ENCODE measurements around the gene ZNF735. TPM values are rescaled to one million over a fixed set of nuclear protein-coding genes. Genes with fewer than 3 reads are reported as not detected.

ZNF735 gene
- total and polyA plus RNA-seq, 10 donors, result not detected

DNA sequence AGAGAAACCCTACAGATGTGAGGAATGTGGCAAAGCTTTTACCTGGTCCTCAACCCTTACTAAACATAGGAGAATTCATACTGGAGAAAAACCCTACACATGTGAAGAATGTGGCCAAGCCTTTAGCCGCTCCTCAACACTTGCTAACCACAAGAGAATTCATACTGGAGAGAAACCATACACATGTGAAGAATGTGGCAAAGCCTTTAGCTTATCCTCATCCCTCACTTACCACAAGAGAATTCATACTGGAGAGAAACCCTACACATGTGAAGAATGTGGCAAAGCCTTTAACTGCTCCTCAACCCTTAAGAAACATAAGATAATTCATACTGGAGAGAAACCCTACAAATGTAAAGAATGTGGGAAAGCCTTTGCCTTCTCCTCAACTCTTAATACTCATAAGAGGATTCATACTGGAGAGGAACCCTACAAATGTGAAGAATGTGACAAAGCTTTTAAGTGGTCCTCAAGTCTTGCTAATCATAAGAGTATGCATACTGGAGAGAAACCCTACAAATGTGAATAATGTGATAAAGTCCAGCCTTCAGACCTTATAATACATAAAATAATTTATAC is 59.4 kb downstream of the ZNF735 start:
- 76 to 89% (median 81%) methylated on average over 1 of the region's 1 CpG for WGBS, 5 donors
- Histone ChIP-seq H3K9me3 (peaks cover 27 to 100% (median 97%) of the 10 kb centered on the region in 8 donors), H3K4me1 (no peaks in the 10 kb centered on the region), H3K27me3 (replicated peaks in 1 of 7) (no peaks in the 10 kb centered on the region), H3K4me3 (no peak overlapping the region), H3K36me3 (no peaks in the 10 kb centered on the region), H3K27ac (no peak overlapping the region)
- no peak for DNase-seq
- intact Hi-C loops (cut with DNase I; ENCODE audit: low total_unique reads), result no loop called here
- TF ChIP-seq POLR2A (IDR thresholded peaks at IDR 0.05) (no peak), POLR2AphosphoS5 (IDR thresholded peaks at IDR 0.05) (no peak)
- TF ChIP-seq, protein P1, sequence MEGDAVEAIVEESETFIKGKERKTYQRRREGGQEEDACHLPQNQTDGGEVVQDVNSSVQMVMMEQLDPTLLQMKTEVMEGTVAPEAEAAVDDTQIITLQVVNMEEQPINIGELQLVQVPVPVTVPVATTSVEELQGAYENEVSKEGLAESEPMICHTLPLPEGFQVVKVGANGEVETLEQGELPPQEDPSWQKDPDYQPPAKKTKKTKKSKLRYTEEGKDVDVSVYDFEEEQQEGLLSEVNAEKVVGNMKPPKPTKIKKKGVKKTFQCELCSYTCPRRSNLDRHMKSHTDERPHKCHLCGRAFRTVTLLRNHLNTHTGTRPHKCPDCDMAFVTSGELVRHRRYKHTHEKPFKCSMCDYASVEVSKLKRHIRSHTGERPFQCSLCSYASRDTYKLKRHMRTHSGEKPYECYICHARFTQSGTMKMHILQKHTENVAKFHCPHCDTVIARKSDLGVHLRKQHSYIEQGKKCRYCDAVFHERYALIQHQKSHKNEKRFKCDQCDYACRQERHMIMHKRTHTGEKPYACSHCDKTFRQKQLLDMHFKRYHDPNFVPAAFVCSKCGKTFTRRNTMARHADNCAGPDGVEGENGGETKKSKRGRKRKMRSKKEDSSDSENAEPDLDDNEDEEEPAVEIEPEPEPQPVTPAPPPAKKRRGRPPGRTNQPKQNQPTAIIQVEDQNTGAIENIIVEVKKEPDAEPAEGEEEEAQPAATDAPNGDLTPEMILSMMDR (IDR thresholded peaks at IDR 0.05 in 8 of 11, conservative IDR thresholded peaks at IDR 0.05 in 3 of 11), result no peak

Other genes with a start within 250 kb of the ZNF735 start
- gene ZNF722, start 208.4 kb upstream of the ZNF735 start, total RNA-seq, result not detected
- not detected for gene ZNF722, start 208.4 kb upstream of the ZNF735 start, polyA plus RNA-seq
- 10 to 100 TPM in 1 of 7 donors, 1 to 10 TPM in 6; 1.6 to 10.6 (median 4.2) TPM for gene ZNF727, start 161.8 kb upstream of the ZNF735 start, total RNA-seq
- gene ZNF727, start 161.8 kb upstream of the ZNF735 start, polyA plus RNA-seq, result under 1 TPM in 1 of 3 donors, not detected in 2; 0.26 TPM
- not detected for gene ZNF679, start 21.3 kb downstream of the ZNF735 start, total RNA-seq
- not detected for gene ZNF679, start 21.3 kb downstream of the ZNF735 start, polyA plus RNA-seq
- 10 to 100 TPM; 25.7 to 35.4 (median 29.9) TPM for gene ZNF736, start 106.8 kb downstream of the ZNF735 start, total RNA-seq
- 1 to 10 TPM; 4.5 to 5.2 (median 5.1) TPM for gene ZNF736, start 106.8 kb downstream of the ZNF735 start, polyA plus RNA-seq

All from spleen (tissue), 11 donors.